Thymus (tissue), 14 donors: ENCODE results near the gene SUMO1. TPM values are rescaled to one million over a fixed set of nuclear protein-coding genes. Genes with fewer than 3 reads are reported as not detected.
"Not testable (repeated sequence)": the region's sequence is repeated elsewhere in the genome, so short reads cannot be mapped to it uniquely, and the experiment has no call there.

Source experiments
- DNase-seq, 9 donors: peaks; one replicate each; pipeline ENCODE4 v3.0.0-alpha.2; 2013; ENCODE audit warnings: low spot score in 9 of 9, low read depth in 6 of 9, missing footprints in 1 of 9
- H3K27ac ChIP-seq, 2 donors: one replicate each; pipeline ENCODE4 v1.5.1; 2013; ENCODE audit warnings: control low read depth in 1 of 2, low read depth in 1 of 2, low read length in 1 of 2, mild to moderate bottlenecking in 1 of 2, moderate library complexity in 1 of 2
- H3K27me3 ChIP-seq, 2 donors: one replicate each; pipeline ENCODE4 v1.5.1; 2013; ENCODE audit warnings: low read length in 1 of 2; ENCODE audit not compliant: control insufficient read depth in 2 of 2, insufficient read depth in 1 of 2
- H3K36me3 ChIP-seq, 2 donors: one replicate each; pipeline ENCODE4 v1.5.1; 2013; ENCODE audit warnings: low read length in 1 of 2, mild to moderate bottlenecking in 1 of 2, moderate library complexity in 1 of 2; ENCODE audit not compliant: control insufficient read depth in 2 of 2, insufficient read depth in 2 of 2
- H3K4me1 ChIP-seq, 2 donors: one replicate each; pipeline ENCODE4 v1.5.1; 2013; ENCODE audit warnings: low read length in 2 of 2; ENCODE audit not compliant: control insufficient read depth in 2 of 2, insufficient read depth in 2 of 2
- H3K4me3 ChIP-seq, 2 donors: one replicate each; pipeline ENCODE4 v1.5.1; 2013; ENCODE audit warnings: low read length in 2 of 2, control low read depth in 1 of 2, mild to moderate bottlenecking in 1 of 2
- H3K9me3 ChIP-seq, 2 donors: one replicate each; pipeline ENCODE4 v1.5.1; 2013; ENCODE audit warnings: low read length in 1 of 2, mild to moderate bottlenecking in 1 of 2; ENCODE audit not compliant: control insufficient read depth in 2 of 2, insufficient read depth in 1 of 2
- WGBS: extraction: QIAGEN DNeasy Blood & Tissue Kit; methylation state at CpG from one replicate; pipeline ENCODE4 v1.1.7; 2013; 5-methylcytosine and 5-hydroxymethylcytosine counted together
- long read RNA-seq, 10 donors: transcript quantifications; one replicate each; lab custom pipeline, GENCODE V29; 2026
- polyA plus RNA-seq: library from polyadenylated mRNA; stranded (reverse); fragments of 200-250 nt; gene quantifications from one replicate; pipeline ENCODE4 v1.2.3, GENCODE V29; 2013
- total RNA-seq: library from RNA; stranded (reverse); fragments of 120-200 nt; gene quantifications from one replicate; pipeline ENCODE4 v1.2.4, GENCODE V29; 2013
- donor health status: healthy.

Gene SUMO1
- 144 TPM for total RNA-seq
- polyA plus RNA-seq = 177 TPM
- long read RNA-seq, donor 1, transcript SUMO1-203 (5 exons, 1,536 nt) = major isoform, 12 of 12 reads
- long read RNA-seq, donor 1, partial matches to known transcripts = 0 of 12 reads
- long read RNA-seq, donor 1, other reads (novel, unspliced or antisense) = 0 of 12 reads
- long read RNA-seq, donor 2, transcript SUMO1-201 (4 exons, 831 nt) = minor isoform, 5 of 176 reads
- long read RNA-seq, donor 2, transcript SUMO1-203 (5 exons, 1,536 nt) = major isoform, 165 of 176 reads
- long read RNA-seq, donor 2, partial matches to known transcripts = 0 of 176 reads
- long read RNA-seq, donor 2, other reads (novel, unspliced or antisense) = 0 of 176 reads
- long read RNA-seq, donor 3, transcript SUMO1-201 (4 exons, 831 nt) = minor isoform, 6 of 150 reads
- long read RNA-seq, donor 3, transcript SUMO1-203 (5 exons, 1,536 nt) = major isoform, 138 of 150 reads
- long read RNA-seq, donor 3, partial matches to known transcripts = 0 of 150 reads
- long read RNA-seq, donor 3, other reads (novel, unspliced or antisense) = 0 of 150 reads
- long read RNA-seq, donor 4, transcript SUMO1-203 (5 exons, 1,536 nt) = major isoform, 39 of 41 reads
- long read RNA-seq, donor 4, partial matches to known transcripts = 0 of 41 reads
- long read RNA-seq, donor 4, other reads (novel, unspliced or antisense) = 0 of 41 reads
- long read RNA-seq, donor 5, transcript SUMO1-202 (6 exons, 1,071 nt) = minor isoform, 7 of 186 reads
- long read RNA-seq, donor 5, transcript SUMO1-203 (5 exons, 1,536 nt) = major isoform, 154 of 186 reads
- long read RNA-seq, donor 5, transcript SUMO1-201 (4 exons, 831 nt) = minor isoform, 6 of 186 reads
- long read RNA-seq, donor 5, partial matches to known transcripts = 17 of 186 reads
- long read RNA-seq, donor 5, other reads (novel, unspliced or antisense) = 0 of 186 reads
- long read RNA-seq, donor 6, transcript SUMO1-203 (5 exons, 1,536 nt) = major isoform, 73 of 77 reads
- long read RNA-seq, donor 6, partial matches to known transcripts = 0 of 77 reads
- long read RNA-seq, donor 6, other reads (novel, unspliced or antisense) = 0 of 77 reads
- long read RNA-seq, donor 7, transcript SUMO1-203 (5 exons, 1,536 nt) = major isoform, 111 of 541 reads
- long read RNA-seq, donor 7, partial matches to known transcripts = 384 of 541 reads
- long read RNA-seq, donor 7, other reads (novel, unspliced or antisense) = 40 of 541 reads
- long read RNA-seq, donor 8, transcript SUMO1-203 (5 exons, 1,536 nt) = major isoform, 49 of 52 reads
- long read RNA-seq, donor 8, partial matches to known transcripts = 0 of 52 reads
- long read RNA-seq, donor 8, other reads (novel, unspliced or antisense) = 0 of 52 reads
- long read RNA-seq, donor 9, transcript SUMO1-203 (5 exons, 1,536 nt) = major isoform, 69 of 241 reads
- long read RNA-seq, donor 9, partial matches to known transcripts = 135 of 241 reads
- long read RNA-seq, donor 9, other reads (novel, unspliced or antisense) = 36 of 241 reads
- long read RNA-seq, donor 10, transcript SUMO1-203 (5 exons, 1,536 nt) = major isoform, 50 of 86 reads
- long read RNA-seq, donor 10, partial matches to known transcripts = 28 of 86 reads
- long read RNA-seq, donor 10, other reads (novel, unspliced or antisense) = 0 of 86 reads

- peak; percentile 81 to 98 (median 93) for DNase-seq
- no peaks in the 10 kb centered on the region for H3K27me3 ChIP-seq
- peak within 1 kb of the TSS; percentile 87 to 90 for H3K27ac ChIP-seq
- peak within 1 kb of the TSS; percentile 82 to 96 for H3K4me3 ChIP-seq
- H3K36me3 ChIP-seq = no peaks in the 10 kb centered on the region
- peaks cover 4 to 5% of the 10 kb centered on the region in 2 donors for H3K4me1 ChIP-seq
- 5% methylated on average over 53 of the region's 54 CpGs for WGBS
- H3K9me3 ChIP-seq = no peaks in the 10 kb centered on the region
These were observed at the start of gene SUMO1 for GRCh38 chr2:202238234-202239197. Gene SUMO1, minus strand, starts transcription at chr2:202238597. Its CDS starts 146 bp downstream, at chr2:202238451.

GRCh38 chr2:202286595-202286994 is 48.2 kb upstream of the SUMO1 start:
- no peaks in the 10 kb centered on the region for H3K9me3 ChIP-seq

GRCh38 chr2:202278944-202279343 is 40.5 kb upstream of the SUMO1 start:
- no peaks in the 10 kb centered on the region for H3K27me3 ChIP-seq
- 88% methylated on average over 1 of the region's 1 CpG for WGBS
- DNase-seq = no peak
- peaks cover 26 to 77% of the 10 kb centered on the region in 2 donors for H3K36me3 ChIP-seq
- no peak overlapping the region for H3K4me3 ChIP-seq
- no peaks in the 10 kb centered on the region for H3K4me1 ChIP-seq
- H3K9me3 ChIP-seq = no peaks in the 10 kb centered on the region
- H3K27ac ChIP-seq = no peak overlapping the region

More at GRCh38 chr2:202286595-202286994, 48.2 kb upstream of the SUMO1 start:
- no peak for DNase-seq
- no peaks in the 10 kb centered on the region for H3K4me1 ChIP-seq
- no peak overlapping the region for H3K4me3 ChIP-seq
- no peak overlapping the region for H3K27ac ChIP-seq
- peaks cover 51 to 94% of the 10 kb centered on the region in 2 donors for H3K36me3 ChIP-seq
- no peaks in the 10 kb centered on the region for H3K27me3 ChIP-seq

GRCh38 chr2:202278036-202278760 is 39.8 kb upstream of the SUMO1 start:
- no peak for DNase-seq
- Histone ChIP-seq H3K4me3 (no peak overlapping the region), H3K36me3 (peaks cover 22 to 70% of the 10 kb centered on the region in 2 donors), H3K27me3 (no peaks in the 10 kb centered on the region), H3K4me1 (no peaks in the 10 kb centered on the region), H3K9me3 (no peaks in the 10 kb centered on the region), H3K27ac (no peak overlapping the region)
- WGBS = 94% methylated on average over 6 of the region's 6 CpGs

DNA sequence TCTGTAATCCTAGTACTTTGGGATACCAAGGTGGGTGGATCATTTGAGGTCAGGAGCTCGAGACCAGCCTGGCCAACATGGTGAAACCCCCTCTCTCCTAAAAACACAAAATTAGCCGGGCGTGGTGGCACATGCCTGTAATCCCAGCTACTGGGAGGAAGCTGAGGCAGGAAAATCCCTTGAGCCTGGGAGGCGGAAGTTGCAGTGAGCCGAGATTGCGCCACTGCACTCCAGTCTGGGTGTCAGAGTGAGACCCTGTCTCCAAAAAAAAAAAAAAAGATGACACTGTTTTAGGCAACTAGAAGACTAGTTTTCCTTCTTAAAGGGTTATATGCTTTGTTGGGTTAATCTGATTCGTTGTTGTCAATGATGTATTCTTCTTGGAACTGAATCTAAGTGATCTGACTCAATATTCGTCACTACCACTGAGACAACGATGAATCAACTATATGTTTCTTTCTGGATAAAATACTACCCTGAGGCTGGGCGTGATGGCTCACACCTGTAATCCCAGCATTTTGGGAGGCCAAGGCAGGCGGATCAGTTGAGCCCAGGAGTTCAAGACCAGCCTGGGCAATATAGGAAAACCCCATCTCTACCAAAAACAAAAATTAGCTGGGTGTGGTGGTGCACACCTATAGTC is 37.8 kb upstream of the SUMO1 start:
- not testable (repeated sequence) for H3K4me3 ChIP-seq, H3K9me3 ChIP-seq, DNase-seq, H3K27me3 ChIP-seq, H3K4me1 ChIP-seq, H3K27ac ChIP-seq
- H3K36me3 ChIP-seq = peaks cover 13 to 50% of the 10 kb centered on the region in 2 donors
- WGBS = 96% methylated on average over 11 of the region's 11 CpGs

DNA sequence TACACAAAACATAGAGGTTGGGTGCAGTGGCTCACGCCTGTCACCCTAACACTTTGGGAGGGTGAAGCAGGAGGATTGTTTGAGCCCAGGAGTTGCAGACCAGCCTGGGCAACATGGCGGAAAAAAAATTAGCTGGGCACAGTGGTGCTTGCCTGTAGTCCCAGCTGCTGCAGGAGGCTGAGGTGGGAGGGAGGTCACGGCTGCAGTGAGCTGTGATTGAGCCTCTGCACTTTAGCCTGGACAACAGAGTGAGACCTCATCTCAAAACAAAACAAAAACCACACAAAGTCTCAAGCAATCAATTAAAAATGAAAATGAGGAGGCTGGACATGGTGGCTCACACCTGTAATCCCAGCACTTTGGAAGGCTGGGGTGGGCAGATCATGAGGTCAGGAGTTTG is 32.1 kb upstream of the SUMO1 start:
- Histone ChIP-seq H3K4me3 (no peak overlapping the region), H3K36me3 (peaks cover under 1 to 8% of the 10 kb centered on the region in 2 donors), H3K27me3 (no peaks in the 10 kb centered on the region), H3K4me1 (peaks cover 8 to 15% of the 10 kb centered on the region in 2 donors), H3K9me3 (no peaks in the 10 kb centered on the region), H3K27ac (no peak overlapping the region)
- DNase-seq = no peak
- WGBS = 88% methylated on average over 3 of the region's 3 CpGs

DNA sequence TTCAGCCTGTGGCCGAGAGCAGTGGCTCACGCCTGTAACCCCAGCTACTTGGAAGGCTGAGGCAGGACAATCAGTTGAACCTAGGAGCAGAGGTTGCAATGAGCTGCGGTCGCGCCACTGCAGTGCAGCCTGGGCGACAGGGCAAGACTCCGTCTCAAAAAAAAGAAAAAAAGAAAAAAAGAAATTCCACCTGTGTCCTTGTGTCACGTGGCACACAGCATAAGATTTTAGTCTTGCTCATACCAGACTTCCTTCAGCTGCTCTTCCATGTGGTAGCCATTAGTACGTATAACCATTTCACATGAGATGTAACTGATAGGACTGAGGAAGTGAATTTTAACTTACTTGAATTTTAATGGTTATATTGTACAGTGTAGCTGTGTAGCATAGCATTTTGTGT is 31.2 kb upstream of the SUMO1 start:
- WGBS = 54% methylated on average over 9 of the region's 9 CpGs
- Histone ChIP-seq H3K27ac (peak overlapping the region in 1 of 2 donors; percentile 52), H3K36me3 (peaks cover 0 to 2% of the 10 kb centered on the region in 2 donors), H3K4me3 (no peak overlapping the region), H3K9me3 (no peaks in the 10 kb centered on the region), H3K27me3 (no peaks in the 10 kb centered on the region), H3K4me1 (peaks cover 8 to 16% of the 10 kb centered on the region in 2 donors)
- peak in 3 of 9 donors; percentile 2 to 29 (median 22) for DNase-seq
